H1 (cell line): Measurements from ENCODE around the gene FSCN2. TPM values are rescaled to one million over a fixed set of nuclear protein-coding genes. Genes with fewer than 3 reads are reported as not detected.

Experiments used
- CTCF ChIA-PET: fragments of 300-600 bp; sonication (Branson Sonifier 250); formaldehyde crosslinking; loops from one replicate; lab custom pipeline; 2021; ENCODE audit not compliant: partially characterized antibody; lab: Charles Lee
- POLR2A ChIA-PET: fragments of 300-600 bp; sonication (Branson Sonifier 250); formaldehyde crosslinking; loops from one replicate; lab custom pipeline; 2021; ENCODE audit warnings: inconsistent platforms; ENCODE audit not compliant: partially characterized antibody; lab: Charles Lee
- DNase-seq, 2 experiments: peaks; one replicate each; pipeline versions ENCODE4 v3.0.0 to v3.0.0-alpha.2; 2010 to 2022; ENCODE audit warnings: low spot score in 2 of 2, low read depth in 1 of 2, mixed read lengths in 1 of 2
- FAIRE-seq: peaks from 2 replicates; lab custom pipeline; 2011; peaks lifted over from hg19 to GRCh38; lab: Jason Lieb, UNC
- H2AFZ ChIP-seq: 2 replicates; pipeline ENCODE4 v1.8.1; 2012; ENCODE audit warnings: low read length, inconsistent platforms
- H2AK5ac ChIP-seq: 2 replicates; pipeline ENCODE4 v1.6.1; 2013; ENCODE audit warnings: low read depth, low read length
- H2BK120ac ChIP-seq: replicated peaks from 2 replicates; pipeline ENCODE3; 2013; ENCODE audit warnings: low read depth, low read length, inconsistent platforms
- H2BK12ac ChIP-seq: 2 replicates; pipeline ENCODE4 v1.6.1; 2013; ENCODE audit warnings: low read depth, low read length
- H2BK15ac ChIP-seq: 2 replicates; pipeline ENCODE4 v1.6.1; 2013; ENCODE audit warnings: low read length
- H2BK20ac ChIP-seq: 2 replicates; pipeline ENCODE4 v1.6.1; 2013; ENCODE audit warnings: low read length
- H2BK5ac ChIP-seq: 2 replicates; pipeline ENCODE4 v1.6.1; 2013; ENCODE audit warnings: low read depth, low read length
- H3K14ac ChIP-seq: 2 replicates; pipeline ENCODE4 v1.6.1; 2013; ENCODE audit warnings: inconsistent platforms; ENCODE audit not compliant: insufficient read length
- H3K18ac ChIP-seq: 2 replicates; pipeline ENCODE4 v1.6.1; 2013; ENCODE audit warnings: low read length; ENCODE audit errors: extremely low read depth
- H3K23ac ChIP-seq: 2 replicates; pipeline ENCODE4 v1.6.1; 2013; ENCODE audit warnings: inconsistent platforms; ENCODE audit not compliant: insufficient read length
- H3K23me2 ChIP-seq: 2 replicates; pipeline ENCODE4 v1.6.1; 2013; ENCODE audit warnings: low read depth, low read length
- H3K27ac ChIP-seq: 2 replicates; pipeline ENCODE4 v1.6.1; 2011; ENCODE audit warnings: low read depth, low read length, inconsistent platforms
- H3K27me3 ChIP-seq, 4 experiments: replicated peaks in 1 of 4; 1 replicate in 1 of 4; 2 replicates in 3 of 4; pipeline versions ENCODE4 v1.6.1 to v1.8.1; 2011 to 2013; ENCODE audit warnings: low read length in 3 of 4, mild to moderate bottlenecking in 3 of 4, inconsistent platforms in 2 of 4, mixed read lengths in 2 of 4, moderate library complexity in 1 of 4; ENCODE audit not compliant: control insufficient read depth in 3 of 4, insufficient read depth in 3 of 4; ENCODE audit errors: extremely low read depth in 1 of 4
- H3K36me3 ChIP-seq, 4 experiments: 2 replicates each; pipeline versions ENCODE4 v1.6.1 to v1.8.1; 2011 to 2013; ENCODE audit warnings: mild to moderate bottlenecking in 4 of 4, low read length in 3 of 4, moderate library complexity in 2 of 4, control low read depth in 1 of 4, inconsistent platforms in 1 of 4; ENCODE audit not compliant: insufficient read depth in 4 of 4, control insufficient read depth in 2 of 4
- H3K4ac ChIP-seq: replicated peaks from 2 replicates; pipeline ENCODE3; 2013; ENCODE audit warnings: low read length, low read depth, mixed read lengths, inconsistent platforms; ENCODE audit not compliant: insufficient read length
- H3K4me1 ChIP-seq, 4 experiments: replicated peaks in 1 of 4; 1 replicate in 1 of 4; 2 replicates in 3 of 4; pipeline versions ENCODE4 v1.6.1 to v1.8.1; 2011 to 2013; ENCODE audit warnings: low read length in 3 of 4, inconsistent platforms in 2 of 4, mixed read lengths in 1 of 4; ENCODE audit not compliant: insufficient read depth in 4 of 4, control insufficient read depth in 3 of 4
- H3K4me2 ChIP-seq, 2 experiments: 2 replicates each; pipeline versions ENCODE4 v1.6.1 to v1.8.1; 2011 to 2013; ENCODE audit warnings: low read depth in 2 of 2, low read length in 2 of 2, control low read depth in 1 of 2, inconsistent platforms in 1 of 2, mild to moderate bottlenecking in 1 of 2; ENCODE audit not compliant: insufficient read depth in 1 of 2
- H3K4me3 ChIP-seq, 4 experiments: fragments of 200-600, 300-600 bp in 1 of 4; sonication (generic), shearing (Covaris generic), sonication (Bioruptor Twin) in 1 of 4; 2 replicates each; pipeline versions ENCODE4 v1.5.1 to v1.8.1; 2011 to 2016; ENCODE audit warnings: low read length in 4 of 4, low read depth in 3 of 4, control low read depth in 2 of 4, inconsistent platforms in 2 of 4, mild to moderate bottlenecking in 2 of 4, mixed read lengths in 1 of 4, moderate library complexity in 1 of 4; ENCODE audit not compliant: insufficient read depth in 2 of 4; ENCODE audit errors: extremely low read depth in 1 of 4
- H3K56ac ChIP-seq: replicated peaks from 2 replicates; pipeline ENCODE3; 2013; ENCODE audit warnings: low read depth, mild to moderate bottlenecking, mixed read lengths, low read length, inconsistent platforms; ENCODE audit not compliant: insufficient read length
- H3K79me1 ChIP-seq: 2 replicates; pipeline ENCODE4 v1.6.1; 2013; ENCODE audit warnings: low read depth, low read length, control low read depth
- H3K79me2 ChIP-seq, 2 experiments: 2 replicates each; pipeline versions ENCODE4 v1.6.1 to v1.8.1; 2012 to 2013; ENCODE audit warnings: low read length in 2 of 2, mild to moderate bottlenecking in 2 of 2, inconsistent platforms in 1 of 2; ENCODE audit not compliant: insufficient read depth in 2 of 2, control insufficient read depth in 1 of 2
- H3K9ac ChIP-seq, 4 experiments: replicated peaks in 1 of 4; 1 replicate in 1 of 4; 2 replicates in 3 of 4; pipeline versions ENCODE4 v1.6.1 to v1.8.1; 2011 to 2013; ENCODE audit warnings: low read depth in 3 of 4, low read length in 3 of 4, control low read depth in 2 of 4, mild to moderate bottlenecking in 2 of 4, moderate library complexity in 2 of 4, inconsistent platforms in 1 of 4; ENCODE audit errors: extremely low read depth in 1 of 4
- H3K9me3 ChIP-seq, 2 experiments: 2 replicates each; pipeline versions ENCODE4 v1.6.1 to v1.8.1; 2012 to 2013; ENCODE audit warnings: mild to moderate bottlenecking in 2 of 2, moderate library complexity in 2 of 2, control low read depth in 1 of 2, inconsistent platforms in 1 of 2, low read depth in 1 of 2, low read length in 1 of 2, mixed read lengths in 1 of 2; ENCODE audit not compliant: insufficient read depth in 2 of 2
- H4K20me1 ChIP-seq, 2 experiments: replicated peaks in 1 of 2; 2 replicates each; pipeline versions ENCODE3 to v1.8.1; 2011 to 2013; ENCODE audit warnings: inconsistent platforms in 2 of 2, low read length in 2 of 2, mild to moderate bottlenecking in 1 of 2; ENCODE audit not compliant: insufficient read depth in 2 of 2, control insufficient read depth in 1 of 2
- H4K5ac ChIP-seq: 2 replicates; pipeline ENCODE4 v1.6.1; 2013; ENCODE audit warnings: low read length, low read depth, mixed read lengths, inconsistent platforms; ENCODE audit not compliant: insufficient read length
- H4K8ac ChIP-seq: 2 replicates; pipeline ENCODE4 v1.8.0; 2013; ENCODE audit warnings: mild to moderate bottlenecking, moderate library complexity, low read length, inconsistent platforms; ENCODE audit not compliant: insufficient read depth; ENCODE audit errors: extremely low read depth
- H4K91ac ChIP-seq: replicated peaks from 2 replicates; pipeline ENCODE3; 2013; ENCODE audit warnings: low read length, mixed read lengths, inconsistent platforms; ENCODE audit not compliant: insufficient read length
- CEBPB ChIP-seq: IDR thresholded peaks from 2 replicates; pipeline ENCODE4 v1.6.1; 2012; ENCODE audit warnings: low read depth, low read length
- JUND ChIP-seq: IDR thresholded peaks from 2 replicates; pipeline ENCODE4 v1.6.1; 2011; ENCODE audit warnings: mild to moderate bottlenecking, improper control_type of control experiment, low read length
- RXRA ChIP-seq: IDR thresholded peaks from 2 replicates; pipeline ENCODE4 v1.6.1; 2011; ENCODE audit warnings: low read depth, mild to moderate bottlenecking, low read length, moderate library complexity; ENCODE audit not compliant: insufficient read depth
- SP1 ChIP-seq: IDR thresholded peaks from 2 replicates; pipeline ENCODE4 v1.6.1; 2011; ENCODE audit warnings: low read depth, low read length
- YY1 ChIP-seq: IDR thresholded peaks from 2 replicates; pipeline ENCODE4 v1.6.1; 2011; ENCODE audit warnings: low read depth, mild to moderate bottlenecking, low read length
- WGBS, 2 experiments: shearing (Covaris generic) in 1 of 2; methylation state at CpG; one replicate each; pipeline versions ENCODE4 v1.1.6 to v1.1.7; 2013 to 2015; ENCODE audit warnings: low lambda C conversion rate in 2 of 2, mixed read lengths in 2 of 2, inconsistent platforms in 1 of 2, low coverage in 1 of 2, missing lambda C conversion rate in 1 of 2; ENCODE audit not compliant: insufficient replicate concordance in 2 of 2, insufficient coverage in 1 of 2, insufficient read length in 1 of 2; ENCODE audit errors: extremely low coverage in 1 of 2, missing lambda C conversion rate in 1 of 2; 5-methylcytosine and 5-hydroxymethylcytosine counted together
- polyA plus RNA-seq, 7 experiments: library from polyadenylated mRNA; depleted of rRNA in 3 of 7; stranded (reverse) in 5 of 7; unstranded in 2 of 7; fragments of >200 nt in 5 of 7; fragments of 200-250 nt in 2 of 7; gene quantifications; 1 replicate in 5 of 7; 2 replicates in 1 of 7; 4 replicates in 1 of 7; pipeline versions ENCODE4 v1.2.1 to v1.2.3, GENCODE V29; 2011 to 2013; ENCODE audit warnings: missing spikeins in 2 of 7, mixed read lengths in 2 of 7
- total RNA-seq: library from RNA; stranded (reverse); fragmentation: NEBNext Ultra II Directional; extraction: Animal tissue kit (Norgen Biotek cat#: 25700); gene quantifications from 2 replicates; pipeline ENCODE4 v1.2.1, GENCODE V29; 2021

FSCN2 gene
- total and polyA plus RNA-seq, 2 of the 8 experiments (the other 6 are each of a cell fraction or from before 2014, with no cell fraction given): 0.18 to 0.30 TPM

GRCh38 chr17:81583589-81584342, 55.6 kb downstream of the FSCN2 start:
- POLR2A ChIA-PET: interaction anchor here (3.1 kb wide), 1 partner anchor 12 kb away, joined by 14 read pairs; no protein-coding TSS in a partner anchor
- DNase-seq: no peak
- Histone ChIP-seq H4K20me1 (peaks cover 10 to 11% of the 10 kb centered on the region in 2 experiments), H2BK12ac (no peak overlapping the region), H3K4me2 (no peak overlapping the region), H2AK5ac (no peak overlapping the region), H3K14ac (no peak overlapping the region), H3K36me3 (peaks cover 15 to 36% (median 34%) of the 10 kb centered on the region in 4 experiments), H3K79me2 (no peaks in the 10 kb centered on the region), H2BK120ac (no peak overlapping the region), H3K56ac (no peak overlapping the region), H2BK15ac (no peak overlapping the region), H3K9me3 (no peaks in the 10 kb centered on the region), H3K4me3 (no peak overlapping the region), H3K79me1 (no peaks in the 10 kb centered on the region; the same call in 1 of the 2 replicates), H2BK5ac (no peak overlapping the region), H2AFZ (no peak overlapping the region), H3K23ac (no peak overlapping the region), H3K23me2 (no peaks in the 10 kb centered on the region), H3K9ac (no peak overlapping the region), H2BK20ac (no peak overlapping the region), H3K4ac (no peak overlapping the region), H4K91ac (no peak overlapping the region), H4K5ac (no peak overlapping the region), H3K27ac (no peak overlapping the region), H3K4me1 (no peaks in the 10 kb centered on the region), H4K8ac (no peak overlapping the region), H3K18ac (no peak overlapping the region), H3K27me3 (no peaks in the 10 kb centered on the region)
- no peak for FAIRE-seq
- 86% methylated on average over 6 of the region's 6 CpGs; no CpG with 5 or more reads in 1 of the 2 experiments for WGBS, 2 experiments
- CTCF ChIA-PET: interaction anchor here (0.6 to 3.3 kb wide), 2 partner anchors 18 to 383 kb away, joined by 3 to 21 read pairs; no protein-coding TSS in a partner anchor
- no peak for TF ChIP-seq SP1
- TF ChIP-seq CEBPB: no peak
- TF ChIP-seq RXRA: no peak
- no peak for TF ChIP-seq YY1
- no peak for TF ChIP-seq JUND
